Measurements from ENCODE around the gene LTO1.

The LTO1 gene

DNA sequence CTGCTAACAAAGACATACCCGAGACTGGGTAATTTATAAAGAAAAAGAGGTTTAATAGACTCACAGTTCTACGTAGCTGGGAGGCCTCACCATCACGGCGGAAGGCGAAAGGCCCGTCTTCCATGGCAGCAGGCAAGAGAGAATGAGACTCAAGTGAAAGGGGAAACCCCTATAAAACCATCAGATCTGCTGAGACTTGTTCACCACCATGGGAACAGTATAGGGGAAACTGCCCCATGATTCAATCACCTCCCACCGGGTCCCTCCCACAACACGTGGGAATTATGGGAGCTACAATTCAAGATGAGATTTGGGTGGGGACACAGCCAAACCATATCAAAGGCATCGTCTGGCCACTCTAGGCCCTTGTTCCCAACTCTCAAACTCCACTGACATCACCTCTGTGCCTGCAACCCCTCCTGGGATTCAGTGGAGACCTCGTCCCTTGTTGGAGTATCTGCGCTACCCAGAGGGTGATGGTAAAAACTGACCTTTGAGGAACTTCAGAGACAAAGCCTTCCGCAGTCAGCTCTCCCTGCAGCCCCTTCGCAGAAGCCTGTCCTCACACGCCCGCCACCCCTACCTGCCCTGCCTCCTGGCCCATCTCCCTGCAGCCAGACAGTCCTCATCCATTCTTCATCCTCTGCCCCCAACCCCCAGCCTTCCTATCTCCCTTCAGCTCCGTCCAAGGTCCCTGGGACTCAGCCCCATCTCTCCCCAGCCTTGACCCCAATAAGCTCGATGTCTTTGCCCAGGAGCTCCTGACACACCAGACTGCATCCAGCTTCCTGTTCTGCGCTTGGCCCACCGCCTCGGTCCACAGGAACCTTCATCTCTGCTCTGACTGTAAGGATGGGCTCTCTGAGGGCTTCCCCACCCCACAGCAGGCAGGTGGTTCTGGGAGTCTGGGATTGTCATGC is 18.4 kb downstream of the LTO1 start:
- no peak for DNase-seq

DNA sequence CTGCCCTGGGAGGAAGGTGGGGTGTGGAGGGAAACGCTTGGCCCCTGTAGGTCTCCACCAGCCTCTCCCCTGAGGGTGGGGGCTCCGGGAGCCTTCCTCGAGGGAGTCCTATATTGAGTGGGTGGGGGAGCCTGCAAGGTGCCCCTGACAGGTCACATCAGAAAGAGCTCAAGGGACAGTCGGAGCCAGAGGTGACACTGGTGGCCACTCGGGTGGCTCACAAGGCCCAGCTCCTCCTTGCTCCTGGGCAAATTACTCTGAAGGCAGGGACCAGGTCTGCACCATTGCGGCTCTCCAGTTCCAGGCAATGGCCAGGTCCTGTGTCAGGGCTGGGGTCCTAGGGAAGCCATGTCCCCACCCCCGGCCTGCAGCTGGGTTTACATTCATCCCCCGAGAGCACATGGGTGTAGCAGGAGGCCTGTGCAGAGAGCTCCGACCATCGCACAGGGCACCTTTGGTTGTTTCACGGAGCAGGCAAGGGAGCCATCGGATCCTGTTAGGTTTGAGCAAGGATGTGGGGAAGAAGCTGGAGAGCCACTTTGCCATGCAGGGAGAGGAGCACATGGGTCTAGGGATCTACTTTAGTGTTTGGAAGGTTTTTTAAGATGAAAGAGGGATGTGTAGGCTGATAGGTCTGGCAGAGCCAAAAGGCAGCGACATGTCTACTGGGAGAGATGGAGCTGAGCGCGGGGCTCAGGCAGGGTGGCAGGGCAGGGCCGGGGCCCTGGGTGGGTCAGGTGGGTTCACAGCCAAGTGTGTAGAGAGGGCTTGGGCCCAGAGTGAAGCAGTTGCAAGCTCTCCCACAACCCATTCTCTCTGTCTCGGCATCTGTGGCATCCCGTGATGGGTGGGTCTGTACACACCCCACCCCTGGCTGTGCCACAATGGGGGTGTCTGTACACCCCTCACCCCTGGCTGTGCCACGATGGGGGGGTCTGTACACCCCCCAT is 19.4 kb downstream of the LTO1 start:
- no peak for DNase-seq

DNA sequence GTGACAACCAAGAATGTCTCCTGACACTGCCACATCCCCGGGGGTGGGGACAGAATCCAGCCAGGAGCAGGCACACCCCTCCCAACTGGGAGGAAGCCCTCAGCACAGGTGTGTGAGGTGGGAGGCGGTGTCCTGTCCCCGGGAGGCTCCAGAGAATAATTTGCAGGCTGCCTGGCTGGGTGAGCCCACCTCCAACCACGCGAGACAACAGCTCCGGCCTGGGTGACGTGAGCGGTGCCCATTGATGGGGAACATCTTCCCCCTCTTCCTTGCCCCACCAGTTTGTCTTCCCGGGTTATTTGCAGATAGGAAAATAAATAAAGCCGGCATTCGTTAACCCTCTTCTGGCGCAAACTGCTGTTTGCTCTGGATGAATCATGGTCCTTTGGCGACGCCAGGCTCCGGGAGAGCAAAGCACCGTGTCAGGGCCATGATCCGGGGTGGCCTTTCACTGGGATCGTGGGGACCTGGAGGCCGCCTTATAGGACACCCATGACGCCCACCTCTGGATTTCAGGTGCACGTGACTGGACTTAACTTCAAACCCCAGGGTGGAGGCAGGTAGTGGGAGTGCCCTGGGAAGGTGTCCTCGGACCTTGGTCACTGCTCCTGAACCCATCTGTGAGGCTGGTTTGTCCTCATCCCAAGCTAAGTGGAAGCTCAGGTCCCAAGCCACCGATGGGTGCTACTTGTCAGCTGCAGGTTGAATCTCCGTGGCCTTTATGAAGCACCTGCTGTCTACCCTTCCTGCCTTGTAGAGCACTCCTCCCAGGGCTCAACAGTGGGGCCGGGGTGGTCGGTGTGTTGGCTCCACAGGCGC is 20.3 kb downstream of the LTO1 start:
- DNase-seq, result no peak

DNA sequence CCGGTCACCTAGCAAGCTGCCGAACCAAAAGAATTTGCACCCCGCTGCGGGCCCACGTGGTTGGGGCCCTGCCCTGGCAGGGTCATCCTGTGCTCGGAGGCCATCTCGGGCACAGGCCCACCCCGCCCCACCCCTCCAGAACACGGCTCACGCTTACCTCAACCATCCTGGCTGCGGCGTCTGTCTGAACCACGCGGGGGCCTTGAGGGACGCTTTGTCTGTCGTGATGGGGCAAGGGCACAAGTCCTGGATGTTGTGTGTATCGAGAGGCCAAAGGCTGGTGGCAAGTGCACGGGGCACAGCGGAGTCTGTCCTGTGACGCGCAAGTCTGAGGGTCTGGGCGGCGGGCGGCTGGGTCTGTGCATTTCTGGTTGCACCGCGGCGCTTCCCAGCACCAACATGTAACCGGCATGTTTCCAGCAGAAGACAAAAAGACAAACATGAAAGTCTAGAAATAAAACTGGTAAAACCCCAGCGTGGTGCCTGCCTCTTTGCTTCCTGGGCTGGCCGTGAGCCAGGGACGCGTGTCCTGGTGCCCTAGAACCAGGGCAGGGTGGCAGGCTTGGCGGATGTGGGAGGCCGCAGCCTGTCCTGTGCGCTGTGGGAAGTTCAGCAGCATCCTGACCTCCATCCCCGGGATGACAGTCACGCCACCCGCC is 21.0 kb downstream of the LTO1 start:
- DNase-seq, result no peak

DNA sequence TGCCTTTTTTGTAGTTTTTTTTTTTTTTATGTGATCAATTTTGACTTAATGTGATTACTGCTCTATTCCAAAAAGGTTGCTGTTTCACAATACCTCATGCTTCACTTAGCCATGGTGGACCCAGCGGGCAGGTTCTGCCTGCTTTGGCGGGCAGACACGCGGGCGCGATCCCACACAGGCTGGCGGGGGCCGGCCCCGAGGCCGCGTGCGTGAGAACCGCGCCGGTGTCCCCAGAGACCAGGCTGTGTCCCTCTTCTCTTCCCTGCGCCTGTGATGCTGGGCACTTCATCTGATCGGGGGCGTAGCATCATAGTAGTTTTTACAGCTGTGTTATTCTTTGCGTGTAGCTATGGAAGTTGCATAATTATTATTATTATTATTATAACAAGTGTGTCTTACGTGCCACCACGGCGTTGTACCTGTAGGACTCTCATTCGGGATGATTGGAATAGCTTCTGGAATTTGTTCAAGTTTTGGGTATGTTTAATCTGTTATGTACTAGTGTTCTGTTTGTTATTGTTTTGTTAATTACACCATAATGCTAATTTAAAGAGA is 21.7 kb downstream of the LTO1 start:
- no peak for DNase-seq

DNA sequence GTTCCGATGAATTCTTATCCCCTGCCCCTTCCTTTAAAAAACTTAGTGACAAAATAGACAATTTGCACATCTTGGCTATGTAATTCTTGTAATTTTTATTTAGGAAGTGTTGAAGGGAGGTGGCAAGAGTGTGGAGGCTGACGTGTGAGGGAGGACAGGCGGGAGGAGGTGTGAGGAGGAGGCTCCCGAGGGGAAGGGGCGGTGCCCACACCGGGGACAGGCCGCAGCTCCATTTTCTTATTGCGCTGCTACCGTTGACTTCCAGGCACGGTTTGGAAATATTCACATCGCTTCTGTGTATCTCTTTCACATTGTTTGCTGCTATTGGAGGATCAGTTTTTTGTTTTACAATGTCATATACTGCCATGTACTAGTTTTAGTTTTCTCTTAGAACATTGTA is 22.2 kb downstream of the LTO1 start:
- no peak for DNase-seq

DNA sequence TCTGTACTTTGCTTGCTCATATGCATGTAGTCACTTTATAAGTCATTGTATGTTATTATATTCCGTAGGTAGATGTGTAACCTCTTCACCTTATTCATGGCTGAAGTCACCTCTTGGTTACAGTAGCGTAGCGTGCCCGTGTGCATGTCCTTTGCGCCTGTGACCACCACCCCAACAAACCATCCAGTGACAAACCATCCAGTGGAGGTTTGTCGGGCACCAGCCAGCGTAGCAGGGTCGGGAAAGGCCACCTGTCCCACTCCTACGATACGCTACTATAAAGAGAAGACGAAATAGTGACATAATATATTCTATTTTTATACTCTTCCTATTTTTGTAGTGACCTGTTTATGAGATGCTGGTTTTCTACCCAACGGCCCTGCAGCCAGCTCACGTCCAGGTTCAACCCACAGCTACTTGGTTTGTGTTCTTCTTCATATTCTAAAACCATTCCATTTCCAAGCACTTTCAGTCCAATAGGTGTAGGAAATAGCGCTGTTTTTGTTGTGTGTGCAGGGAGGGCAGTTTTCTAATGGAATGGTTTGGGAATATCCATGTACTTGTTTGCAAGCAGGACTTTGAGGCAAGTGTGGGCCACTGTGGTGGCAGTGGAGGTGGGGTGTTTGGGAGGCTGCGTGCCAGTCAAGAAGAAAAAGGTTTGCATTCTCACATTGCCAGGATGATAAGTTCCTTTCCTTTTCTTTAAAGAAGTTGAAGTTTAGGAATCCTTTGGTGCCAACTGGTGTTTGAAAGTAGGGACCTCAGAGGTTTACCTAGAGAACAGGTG is 23.1 kb downstream of the LTO1 start:
- no peak for DNase-seq

DNA sequence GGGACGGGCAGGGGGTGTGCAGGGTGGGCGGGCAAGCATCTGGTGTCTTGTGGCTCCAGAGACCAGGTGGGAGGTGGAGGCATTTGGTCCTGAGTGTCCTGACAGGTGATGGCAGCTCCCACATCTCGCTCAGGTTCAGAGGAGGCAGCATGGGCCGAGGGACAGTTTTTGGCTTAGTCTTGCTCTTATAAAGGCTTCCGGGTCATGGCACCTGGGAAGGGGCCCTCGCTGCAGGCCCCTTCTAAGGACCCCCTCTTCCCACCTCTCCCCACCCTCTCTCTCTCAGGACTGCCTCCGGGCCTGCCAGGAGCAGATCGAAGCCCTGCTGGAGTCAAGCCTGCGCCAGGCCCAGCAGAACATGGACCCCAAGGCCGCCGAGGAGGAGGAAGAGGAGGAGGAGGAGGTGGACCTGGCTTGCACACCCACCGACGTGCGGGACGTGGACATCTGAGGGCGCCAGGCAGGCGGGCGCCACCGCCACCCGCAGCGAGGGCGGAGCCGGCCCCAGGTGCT is 24.3 kb downstream of the LTO1 start:
- no peak for DNase-seq

DNA sequence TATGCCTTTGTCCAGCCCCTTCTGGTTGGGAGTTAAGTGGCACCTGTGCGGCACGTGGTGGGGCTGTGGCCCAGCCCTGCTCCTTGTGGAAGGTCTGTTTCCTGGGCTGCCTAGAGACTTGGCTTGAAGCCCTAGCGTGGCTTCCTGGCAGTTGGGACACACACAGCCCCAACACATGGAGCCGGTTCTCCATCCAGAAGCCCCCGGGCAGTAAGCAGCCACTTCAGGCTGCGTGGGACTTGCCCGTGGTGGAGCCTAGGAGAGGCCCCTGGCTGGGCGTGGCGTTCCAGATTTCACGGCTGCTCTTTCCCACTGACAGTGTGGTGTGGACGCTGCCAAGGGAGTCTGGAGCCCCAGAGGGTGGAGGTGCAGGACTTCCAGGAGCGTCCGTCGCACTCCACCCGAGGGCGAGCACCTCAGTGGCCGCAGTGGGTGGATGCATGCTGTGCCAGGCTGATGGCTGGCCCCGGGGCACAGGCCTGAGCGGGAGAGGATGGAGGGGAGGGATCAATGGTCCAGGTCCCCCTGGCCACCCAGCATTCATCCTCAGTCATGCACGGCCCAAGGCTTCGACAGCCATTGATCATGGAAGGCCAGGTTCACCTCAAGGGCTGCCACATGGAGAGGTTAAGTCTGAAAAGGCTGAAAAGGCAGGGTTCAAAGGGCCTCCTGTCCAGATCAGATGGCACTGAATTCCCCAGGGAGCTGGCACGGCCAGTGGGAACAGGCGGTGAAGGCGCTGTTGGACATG is 24.9 kb downstream of the LTO1 start:
- no peak for DNase-seq

DNA sequence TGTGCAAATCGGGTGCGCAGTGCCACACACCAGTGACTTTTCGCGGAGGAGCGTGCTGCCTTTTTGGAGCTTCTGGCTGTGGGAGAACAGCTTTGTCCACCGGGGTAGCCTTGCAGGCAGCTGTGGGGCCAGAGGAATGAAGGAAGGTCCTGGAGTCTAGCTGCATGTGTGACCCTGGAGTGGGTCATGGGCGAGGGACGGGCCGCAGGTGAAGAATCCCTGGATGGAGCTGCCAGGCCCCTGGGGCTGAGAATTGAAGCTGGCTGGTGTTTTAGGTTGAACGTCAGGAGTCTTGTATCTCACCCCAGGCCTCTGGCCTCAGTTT is 25.6 kb downstream of the LTO1 start:
- DNase-seq, result no peak

DNA sequence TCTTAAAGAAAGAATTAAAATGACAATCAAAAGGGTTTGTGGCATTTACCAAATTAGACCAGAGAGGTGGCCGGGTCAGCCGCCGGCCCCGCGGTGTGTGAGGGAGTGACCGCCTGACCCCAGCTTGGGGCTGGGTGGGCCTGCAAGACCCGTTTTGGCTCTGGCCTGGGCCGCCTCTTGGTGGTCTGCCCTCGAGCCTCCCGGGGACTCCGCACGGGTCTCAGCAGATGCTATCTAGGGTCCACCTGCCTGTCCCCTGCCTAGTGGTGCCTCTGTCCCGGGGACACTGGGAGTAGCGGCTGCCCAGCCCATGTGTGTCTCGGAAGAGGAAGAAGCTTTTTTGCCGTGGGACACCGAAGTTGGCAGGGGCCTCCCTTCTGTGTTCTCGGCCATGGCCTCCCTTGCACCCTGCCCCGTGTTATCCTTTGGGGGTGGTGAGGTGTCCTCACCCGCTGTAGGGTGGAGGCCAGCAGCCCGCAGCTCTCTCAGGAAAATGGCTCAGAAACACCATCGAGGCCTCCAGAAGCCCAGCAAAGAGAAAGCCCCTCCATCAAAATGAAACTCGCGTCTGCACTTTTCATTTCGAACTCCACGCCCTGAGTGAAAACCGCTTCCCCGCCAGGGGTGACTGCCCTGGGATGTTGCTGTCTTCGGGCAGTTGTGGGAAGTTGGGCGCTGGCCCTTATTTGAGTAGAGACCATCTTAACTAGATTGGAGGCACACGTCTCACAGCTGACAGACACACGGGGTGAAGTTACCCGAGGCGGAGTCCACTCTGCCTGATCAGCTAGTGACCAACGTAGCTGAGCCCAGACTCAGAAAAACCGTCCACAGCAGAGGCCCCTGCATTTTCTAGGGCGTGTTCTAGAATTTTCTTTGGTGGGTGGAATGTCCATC is 26.2 kb downstream of the LTO1 start:
- no peak for DNase-seq

DNA sequence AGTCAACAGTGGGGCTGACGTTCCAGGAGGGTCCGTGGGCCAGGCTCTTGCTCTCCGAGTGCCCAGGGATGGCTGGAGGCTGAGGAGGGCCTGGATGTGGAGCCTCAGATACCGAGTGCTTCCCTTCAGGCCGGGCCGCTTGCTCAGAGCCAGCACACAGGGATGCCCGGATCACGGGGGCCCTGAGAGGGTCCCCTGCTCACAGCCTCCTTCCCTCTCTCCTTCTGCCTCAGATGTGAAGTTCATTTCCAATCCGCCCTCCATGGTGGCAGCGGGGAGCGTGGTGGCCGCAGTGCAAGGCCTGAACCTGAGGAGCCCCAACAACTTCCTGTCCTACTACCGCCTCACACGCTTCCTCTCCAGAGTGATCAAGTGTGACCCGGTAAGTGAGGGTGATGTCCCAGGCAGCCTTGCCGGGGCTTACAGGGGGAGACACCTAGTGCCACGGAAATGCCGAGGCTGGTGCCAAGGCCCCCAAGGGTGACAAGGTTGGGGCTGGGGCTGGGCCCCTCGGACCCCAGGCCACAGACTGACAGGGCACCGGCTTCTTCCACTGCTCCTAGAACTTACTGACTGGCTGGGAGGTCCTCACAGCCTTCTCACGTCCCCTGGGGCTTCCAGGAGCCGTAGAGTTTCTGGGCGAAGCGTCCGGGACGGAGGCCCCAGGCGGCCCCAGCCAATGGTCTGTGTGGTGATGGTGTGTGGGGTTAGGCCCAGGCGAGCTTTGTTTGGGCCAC is 27.2 kb downstream of the LTO1 start:
- no peak for DNase-seq

DNA sequence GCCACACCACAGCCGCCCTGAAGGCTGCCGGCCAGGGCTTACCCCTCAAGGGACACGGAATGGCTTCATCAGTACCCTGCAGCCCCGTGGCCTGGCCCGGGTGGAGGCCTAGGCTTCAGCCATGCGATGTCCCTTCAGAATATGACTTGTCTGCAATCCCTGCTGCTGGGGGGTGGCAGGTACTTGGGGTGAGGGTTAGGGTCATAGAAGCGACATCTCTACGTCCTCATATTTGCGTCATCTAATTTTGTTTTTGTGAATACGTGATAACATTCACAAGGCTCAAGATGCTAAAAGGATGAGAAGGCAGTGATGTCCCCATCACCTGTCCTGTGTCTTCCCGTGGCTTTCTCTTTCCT is 27.8 kb downstream of the LTO1 start:
- DNase-seq, result no peak

DNA sequence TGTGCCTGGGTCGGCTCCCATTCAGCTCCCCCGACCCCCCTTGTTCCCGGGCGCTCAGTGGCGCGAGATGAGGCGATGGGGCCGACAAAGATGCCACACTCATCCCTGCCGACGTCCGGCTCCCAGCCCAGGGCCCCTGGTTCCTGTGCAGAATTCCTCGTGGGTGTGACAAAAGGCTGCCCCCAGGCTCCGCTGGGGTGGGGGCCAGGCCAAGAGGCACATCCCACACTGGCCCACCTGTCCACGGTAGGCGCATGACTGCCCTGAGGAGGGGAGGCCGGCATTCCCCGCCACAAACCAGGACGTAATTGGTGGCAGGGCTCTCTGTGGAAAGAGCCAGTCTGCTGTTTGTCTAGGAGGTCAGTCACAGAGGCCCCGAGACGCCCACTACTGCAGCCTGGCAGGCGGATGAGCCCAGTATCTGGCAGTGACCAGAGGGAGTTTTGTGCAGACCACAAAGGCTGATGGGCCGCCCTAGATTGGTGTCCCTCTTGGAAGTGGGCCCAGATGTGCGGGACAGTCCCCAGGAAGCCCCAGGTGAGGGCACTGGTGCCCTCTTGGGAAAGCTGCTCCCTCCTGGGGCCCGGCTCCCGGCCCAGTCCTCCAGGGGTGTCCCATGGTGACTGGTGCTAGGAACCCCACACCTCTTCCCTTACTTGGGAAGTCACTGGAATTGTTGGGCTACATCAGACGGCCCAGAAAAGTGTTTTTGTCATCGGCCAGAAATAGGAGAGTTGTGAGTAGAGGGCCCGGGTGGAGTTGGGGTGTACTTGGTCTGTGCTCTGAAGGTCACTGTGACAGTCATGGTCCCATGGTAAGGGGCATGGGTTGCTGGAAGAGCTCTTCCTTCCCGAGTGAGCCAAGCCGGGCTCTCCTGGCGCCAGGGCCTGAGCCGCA is 28.4 kb downstream of the LTO1 start:
- DNase-seq, result no peak

DNA sequence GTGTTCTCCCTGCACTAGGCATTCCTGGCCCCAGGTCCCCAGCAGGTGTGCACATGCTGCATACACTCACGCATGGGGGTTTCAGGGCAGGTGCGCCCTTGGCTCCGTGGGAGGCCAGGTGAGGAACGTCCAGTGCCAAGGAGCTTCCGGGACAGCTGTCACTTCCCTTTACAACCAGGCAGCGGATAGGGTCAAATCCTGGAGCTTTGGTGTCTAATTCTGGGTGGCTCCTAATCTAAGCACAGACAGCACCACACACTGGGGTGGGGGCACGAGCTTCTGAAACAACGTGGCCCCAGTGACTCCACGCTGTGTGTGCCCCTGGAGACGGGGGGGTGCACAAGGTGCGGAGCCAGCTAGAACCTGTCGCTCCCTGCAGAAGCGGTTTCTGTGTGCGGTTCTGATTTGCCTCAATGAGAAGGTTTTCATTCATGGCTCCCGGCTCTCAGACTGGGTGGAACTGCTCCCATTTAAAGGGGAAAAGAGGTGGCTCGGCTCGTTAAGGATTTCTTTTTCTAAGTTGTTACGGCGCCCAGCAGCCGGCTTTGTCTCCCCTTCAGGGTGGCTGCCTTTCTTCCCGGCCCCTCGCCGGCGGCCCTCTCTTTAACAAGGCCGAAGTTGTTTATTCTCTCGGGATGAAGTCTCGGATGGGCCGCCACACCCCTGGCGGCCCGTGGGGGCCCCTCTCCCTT is 29.2 kb downstream of the LTO1 start:
- DNase-seq, result no peak

DNA sequence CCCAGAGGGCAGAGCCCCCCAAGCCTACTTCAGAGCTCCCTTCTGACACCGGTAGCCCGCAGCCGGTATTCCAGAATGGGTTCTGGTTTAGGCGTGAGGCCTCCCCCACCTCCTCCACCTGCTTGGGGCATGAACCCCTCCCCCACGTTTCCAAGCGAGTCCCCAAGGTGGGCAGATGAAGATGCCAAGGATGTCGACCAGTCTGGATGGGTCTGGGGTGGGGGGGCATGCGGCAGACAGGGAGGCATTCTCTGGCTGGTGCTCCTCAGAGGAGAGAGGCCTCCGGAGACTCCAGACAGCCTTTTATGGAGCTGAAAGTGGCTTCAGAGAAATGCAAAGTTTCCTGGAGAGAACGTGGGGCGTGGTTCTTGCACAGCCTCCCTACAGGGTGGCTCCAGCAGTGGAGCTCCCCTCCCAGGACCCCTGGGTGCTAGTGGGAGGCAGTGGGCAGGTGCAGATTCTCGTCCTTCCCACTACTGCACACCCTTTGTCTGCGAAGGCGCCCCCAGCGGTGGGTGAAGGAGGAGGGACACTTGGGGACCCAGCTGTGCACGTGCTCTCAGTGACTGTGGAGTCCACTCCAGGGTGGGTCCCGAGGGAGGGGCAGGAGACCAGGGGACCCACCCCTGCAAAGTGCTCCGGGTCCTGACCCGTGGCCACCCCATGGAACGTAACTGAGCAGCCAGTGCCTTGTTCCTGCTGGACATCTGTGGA is 30.0 kb downstream of the LTO1 start:
- DNase-seq, result no peak
